Activated CD4-positive, alpha-beta T cell treated with anti-CD3 and anti-CD28 coated beads, Interleukin-2, Interleukin-6, amounts not matched to agents 100 ng/mL and 50 ng/mL, durations not matched to agents 16 hours and 8 hours (primary cell): ENCODE data around the gene TGFB3.
A peak's percentile ranks its signal among the peaks of the same experiment; 100 is the strongest.
"Not testable (repeated sequence)": the region's sequence is repeated elsewhere in the genome, so short reads cannot be mapped to it uniquely, and the experiment has no call there.

Experiments
- DNase-seq: peaks from one replicate; pipeline ENCODE4 v3.0.0-alpha.2; 2020

TGFB3 gene

GRCh38 chr14:75981426-75982265 lies at the start of gene TGFB3:
Gene TGFB3, minus strand, starts transcription at chr14:75981995. Its CDS starts 1,102 bp downstream, at chr14:75980893.
- peak; percentile 80 for DNase-seq

GRCh38 chr14:76024211-76024907 lies 42.6 kb upstream of the TGFB3 start:
- DNase-seq: no peak

GRCh38 chr14:76023757-76024156 lies 42.0 kb upstream of the TGFB3 start:
- DNase-seq: no peak

GRCh38 chr14:76022991-76023390 lies 41.2 kb upstream of the TGFB3 start:
- no peak for DNase-seq

GRCh38 chr14:76019676-76020075 lies 37.9 kb upstream of the TGFB3 start:
- no peak for DNase-seq

- DNase-seq: no peak
These were observed 33.9 kb upstream of the TGFB3 start for GRCh38 chr14:76015668-76016067.

- no peak for DNase-seq
These were observed 33.4 kb upstream of the TGFB3 start for GRCh38 chr14:76015191-76015590.

- no peak for DNase-seq
These were observed 30.6 kb upstream of the TGFB3 start for GRCh38 chr14:76012354-76012753.

- no peak for DNase-seq
These were observed 30.1 kb upstream of the TGFB3 start for GRCh38 chr14:76011930-76012329.

- not testable (repeated sequence) for DNase-seq
These were observed 27.8 kb upstream of the TGFB3 start for GRCh38 chr14:76009627-76010026.

GRCh38 chr14:76007852-76008251 lies 26.1 kb upstream of the TGFB3 start:
- DNase-seq: no peak

- DNase-seq: no peak
These were observed 25.6 kb upstream of the TGFB3 start for GRCh38 chr14:76007379-76007778.

- DNase-seq: no peak
These were observed 24.5 kb upstream of the TGFB3 start for GRCh38 chr14:76006253-76006652.

GRCh38 chr14:76002383-76002782 lies 20.6 kb upstream of the TGFB3 start:
- no peak for DNase-seq

GRCh38 chr14:75999511-76000190 lies 17.9 kb upstream of the TGFB3 start:
- DNase-seq: no peak

GRCh38 chr14:75996488-75996887 lies 14.7 kb upstream of the TGFB3 start:
- DNase-seq: no peak

GRCh38 chr14:75995372-75996041 lies 13.7 kb upstream of the TGFB3 start:
- DNase-seq: no peak

GRCh38 chr14:75993567-75994041 lies 11.8 kb upstream of the TGFB3 start:
- peak; percentile 29 for DNase-seq

- no peak for DNase-seq
These were observed 10.0 kb upstream of the TGFB3 start for GRCh38 chr14:75991753-75992152.

- no peak for DNase-seq
These were observed 8.5 kb upstream of the TGFB3 start for GRCh38 chr14:75990297-75990696.

- no peak for DNase-seq
These were observed 7.3 kb upstream of the TGFB3 start for GRCh38 chr14:75989134-75989533.

- DNase-seq: no peak
These were observed 5.6 kb upstream of the TGFB3 start for GRCh38 chr14:75987201-75987970.
